Measurements from ENCODE around the gene CD99.

DNA sequence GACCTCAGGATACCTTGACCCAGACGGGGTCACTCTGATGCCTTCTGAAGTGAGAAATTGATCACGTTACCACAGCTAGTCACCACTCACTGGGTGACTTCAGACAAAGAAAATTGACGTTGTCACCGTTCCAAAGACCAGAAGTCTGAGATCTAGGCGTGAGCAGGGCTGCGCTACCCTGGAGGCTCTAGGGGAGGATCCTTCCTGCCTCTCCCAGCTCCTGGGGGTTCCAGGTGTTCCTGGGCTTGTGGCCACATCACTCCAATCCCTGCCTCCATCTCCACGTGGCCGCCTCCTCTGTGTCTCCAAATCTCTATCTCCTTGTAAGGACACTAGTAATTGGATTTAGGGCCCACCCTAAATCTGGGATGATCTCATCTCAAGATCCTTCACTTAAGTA, 48.9 kb upstream of the CD99 start:
- TF ChIP-seq, protein P1, sequence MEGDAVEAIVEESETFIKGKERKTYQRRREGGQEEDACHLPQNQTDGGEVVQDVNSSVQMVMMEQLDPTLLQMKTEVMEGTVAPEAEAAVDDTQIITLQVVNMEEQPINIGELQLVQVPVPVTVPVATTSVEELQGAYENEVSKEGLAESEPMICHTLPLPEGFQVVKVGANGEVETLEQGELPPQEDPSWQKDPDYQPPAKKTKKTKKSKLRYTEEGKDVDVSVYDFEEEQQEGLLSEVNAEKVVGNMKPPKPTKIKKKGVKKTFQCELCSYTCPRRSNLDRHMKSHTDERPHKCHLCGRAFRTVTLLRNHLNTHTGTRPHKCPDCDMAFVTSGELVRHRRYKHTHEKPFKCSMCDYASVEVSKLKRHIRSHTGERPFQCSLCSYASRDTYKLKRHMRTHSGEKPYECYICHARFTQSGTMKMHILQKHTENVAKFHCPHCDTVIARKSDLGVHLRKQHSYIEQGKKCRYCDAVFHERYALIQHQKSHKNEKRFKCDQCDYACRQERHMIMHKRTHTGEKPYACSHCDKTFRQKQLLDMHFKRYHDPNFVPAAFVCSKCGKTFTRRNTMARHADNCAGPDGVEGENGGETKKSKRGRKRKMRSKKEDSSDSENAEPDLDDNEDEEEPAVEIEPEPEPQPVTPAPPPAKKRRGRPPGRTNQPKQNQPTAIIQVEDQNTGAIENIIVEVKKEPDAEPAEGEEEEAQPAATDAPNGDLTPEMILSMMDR (IDR thresholded peaks at IDR 0.05), result no peak
- TF ChIP-seq POLR2A (IDR thresholded peaks at IDR 0.05), result no peak
